GM18508 (cell line): ENCODE measurements around the gene UCHL1.

ENCODE experiments used
- ATAC-seq: cut with Tn5 transposase; IDR thresholded peaks from one replicate; pipeline ENCODE4 v1.9.1; 2021; ENCODE audit warnings: moderate number of reproducible peaks; ENCODE audit not compliant: insufficient read depth, unreplicated experiment

UCHL1 gene

DNA sequence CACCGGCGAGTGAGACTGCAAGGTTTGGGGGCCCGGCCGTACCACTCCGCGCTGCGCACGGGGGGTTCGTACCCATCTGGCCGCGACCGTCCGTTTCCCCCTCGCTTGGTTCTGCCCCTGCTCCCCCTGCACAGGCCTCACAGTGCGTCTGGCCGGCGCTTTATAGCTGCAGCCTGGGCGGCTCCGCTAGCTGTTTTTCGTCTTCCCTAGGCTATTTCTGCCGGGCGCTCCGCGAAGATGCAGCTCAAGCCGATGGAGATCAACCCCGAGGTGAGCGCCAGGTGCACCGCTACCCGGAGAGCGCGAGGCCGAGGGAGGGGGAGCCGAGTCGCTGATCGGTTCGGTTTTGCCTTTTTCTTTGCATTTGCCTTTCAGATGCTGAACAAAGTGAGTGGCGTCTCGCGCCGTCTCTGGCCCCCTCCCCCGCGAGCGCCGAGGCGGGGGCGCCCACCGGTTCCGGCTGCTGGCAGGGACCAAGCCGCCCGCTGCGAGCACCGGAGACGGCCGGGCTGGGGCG is at the start of gene UCHL1:
Gene UCHL1 (plus strand): TSS at position 189 of the 517 bp plus-strand sequence. CDS start 49 bp downstream, at position 238.
- ATAC-seq: no peak

DNA sequence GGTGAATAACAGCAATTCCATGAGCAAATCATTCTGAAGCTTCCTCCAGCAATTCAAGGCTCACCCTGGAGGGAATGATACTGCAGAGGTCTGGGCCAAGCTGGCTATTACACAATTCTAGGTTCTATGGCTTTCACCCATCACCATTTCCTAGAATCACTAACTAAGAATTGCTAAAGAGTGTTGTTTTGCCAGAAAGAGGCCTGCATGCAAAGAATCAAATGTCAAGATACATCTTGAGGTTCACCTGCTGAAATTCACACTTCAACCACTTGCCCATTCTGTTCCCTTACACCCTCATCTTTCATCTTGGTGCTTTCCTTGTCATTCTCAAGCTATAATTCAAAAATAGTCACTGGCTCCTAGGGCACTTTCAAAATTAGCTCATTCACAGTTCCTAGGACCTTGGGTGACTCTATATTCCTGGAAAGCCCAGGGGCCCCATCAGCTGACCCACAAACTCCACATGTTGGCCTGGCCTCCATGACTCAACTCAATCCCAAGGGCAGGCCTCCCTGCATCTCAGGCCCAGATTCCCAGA is 49.4 kb upstream of the UCHL1 start:
- no peak for ATAC-seq

DNA sequence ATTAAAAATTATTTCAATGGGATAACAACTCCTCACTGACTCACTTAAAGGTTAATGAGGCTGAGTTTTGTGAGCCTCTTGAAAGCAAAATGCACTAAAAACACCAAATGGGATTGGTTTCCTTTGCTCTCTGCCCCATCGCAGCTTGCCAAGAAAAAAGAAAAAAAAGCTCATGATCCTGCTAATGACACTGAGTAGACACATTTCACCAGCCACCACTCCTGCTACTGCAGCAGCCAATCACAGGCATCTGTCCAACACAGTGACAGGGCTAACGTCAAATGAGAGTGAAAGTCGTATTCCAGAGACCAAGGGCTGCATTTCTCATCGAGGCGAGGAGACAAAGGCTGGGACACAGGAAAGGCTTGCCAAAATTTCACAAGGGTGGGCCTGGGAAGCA is 47.5 kb upstream of the UCHL1 start:
- no peak for ATAC-seq

DNA sequence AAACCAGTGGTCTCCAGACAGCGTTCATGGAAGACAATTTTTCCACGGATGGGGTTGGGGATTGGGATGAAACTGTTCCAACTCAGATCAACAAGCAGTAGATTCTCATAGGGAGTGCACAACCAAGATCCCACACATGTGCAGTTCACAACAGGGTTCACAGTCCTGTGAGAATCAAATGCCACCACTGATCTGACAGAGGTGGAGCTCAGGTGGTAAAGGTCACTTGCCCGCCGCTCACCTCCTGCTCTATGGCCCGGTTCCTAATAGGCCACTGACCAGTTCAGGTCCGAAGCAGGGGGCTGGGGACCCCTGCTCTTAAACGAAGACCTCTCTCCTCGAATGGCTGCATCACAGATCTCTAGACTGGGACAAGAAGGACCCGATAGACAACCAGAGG is 46.8 kb upstream of the UCHL1 start:
- no peak for ATAC-seq

DNA sequence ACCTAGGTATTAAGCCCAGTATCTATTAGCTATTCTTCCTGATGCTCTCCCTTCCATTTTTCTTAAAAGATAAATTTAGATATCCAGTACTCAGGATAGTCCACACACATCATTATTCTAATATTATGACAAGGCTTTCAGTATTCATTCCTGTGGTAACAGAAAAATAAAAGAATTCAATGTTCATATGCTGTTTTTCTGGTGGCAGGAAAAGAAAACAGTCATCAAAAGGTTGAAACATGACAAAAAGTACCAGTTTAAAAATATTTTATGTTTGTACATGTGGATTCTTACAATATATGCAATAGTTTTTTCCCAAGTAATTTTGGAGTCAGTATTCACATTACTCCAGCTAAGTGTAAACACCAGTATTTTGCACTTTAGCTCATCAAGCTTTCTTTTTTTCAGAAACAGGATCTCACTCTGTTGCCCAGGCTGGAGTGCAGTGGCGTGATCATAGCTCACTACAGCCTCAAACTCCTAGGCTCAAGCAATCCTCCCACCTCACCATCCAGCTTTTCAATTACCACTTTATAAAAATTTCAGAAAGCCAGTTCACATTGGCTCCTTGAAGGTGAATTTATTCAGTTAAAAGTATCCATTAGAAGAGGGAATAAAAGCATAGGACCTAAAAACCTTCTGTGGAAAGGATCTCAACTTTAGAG is 44.6 kb upstream of the UCHL1 start:
- no peak for ATAC-seq

DNA sequence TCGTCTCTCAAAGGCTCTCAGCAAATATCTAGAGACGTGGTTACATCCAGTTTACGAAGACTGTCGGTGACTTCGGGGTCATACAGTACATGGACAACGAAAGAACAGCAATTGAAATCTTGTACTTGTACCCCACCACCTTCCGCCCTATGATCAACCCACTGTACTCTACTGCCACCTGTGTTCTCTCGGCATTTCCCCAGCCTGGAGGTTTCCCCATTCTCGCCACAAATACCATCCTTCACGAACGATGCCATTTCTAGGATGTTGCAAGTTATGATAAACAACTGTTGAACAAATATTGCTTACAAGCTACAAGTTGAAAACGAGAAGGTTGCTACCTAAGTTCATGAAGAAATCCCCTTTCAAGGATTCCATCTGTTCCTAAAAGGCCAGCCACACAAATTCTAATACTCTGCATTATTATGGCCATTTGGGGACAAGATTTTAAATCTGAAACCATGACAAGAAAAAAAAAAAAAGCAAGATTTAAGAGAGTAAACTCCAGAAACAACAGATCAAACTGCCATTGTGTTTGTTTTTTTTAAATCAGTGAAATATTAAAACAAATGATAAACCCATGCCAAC is 44.0 kb upstream of the UCHL1 start:
- no peak for ATAC-seq

DNA sequence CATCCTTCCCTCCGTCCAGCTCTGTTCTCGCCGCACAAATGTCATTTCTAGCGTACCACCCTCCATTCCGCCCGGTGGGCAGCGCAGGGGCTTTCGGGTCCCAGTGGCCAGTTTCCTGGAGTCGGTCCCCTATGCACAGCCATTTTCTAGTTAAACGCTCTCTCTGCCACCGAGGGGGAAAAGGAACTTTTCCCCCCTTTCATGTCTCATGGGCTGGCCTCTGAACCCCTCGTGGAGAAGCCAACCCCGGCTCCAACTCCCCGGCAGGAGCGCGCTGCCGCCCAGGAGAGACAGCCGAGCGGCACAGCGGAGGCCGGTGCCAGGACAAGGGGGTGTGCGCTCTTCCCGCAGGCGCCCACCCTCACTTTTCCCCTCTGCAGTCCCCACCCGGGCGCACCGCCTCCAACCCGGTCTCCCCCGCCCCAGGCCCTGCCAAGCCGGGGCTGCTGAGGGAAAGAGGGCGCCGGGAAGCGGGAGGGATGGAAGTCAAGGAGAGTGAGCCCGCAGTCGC is 43.0 kb upstream of the UCHL1 start:
- no peak for ATAC-seq

DNA sequence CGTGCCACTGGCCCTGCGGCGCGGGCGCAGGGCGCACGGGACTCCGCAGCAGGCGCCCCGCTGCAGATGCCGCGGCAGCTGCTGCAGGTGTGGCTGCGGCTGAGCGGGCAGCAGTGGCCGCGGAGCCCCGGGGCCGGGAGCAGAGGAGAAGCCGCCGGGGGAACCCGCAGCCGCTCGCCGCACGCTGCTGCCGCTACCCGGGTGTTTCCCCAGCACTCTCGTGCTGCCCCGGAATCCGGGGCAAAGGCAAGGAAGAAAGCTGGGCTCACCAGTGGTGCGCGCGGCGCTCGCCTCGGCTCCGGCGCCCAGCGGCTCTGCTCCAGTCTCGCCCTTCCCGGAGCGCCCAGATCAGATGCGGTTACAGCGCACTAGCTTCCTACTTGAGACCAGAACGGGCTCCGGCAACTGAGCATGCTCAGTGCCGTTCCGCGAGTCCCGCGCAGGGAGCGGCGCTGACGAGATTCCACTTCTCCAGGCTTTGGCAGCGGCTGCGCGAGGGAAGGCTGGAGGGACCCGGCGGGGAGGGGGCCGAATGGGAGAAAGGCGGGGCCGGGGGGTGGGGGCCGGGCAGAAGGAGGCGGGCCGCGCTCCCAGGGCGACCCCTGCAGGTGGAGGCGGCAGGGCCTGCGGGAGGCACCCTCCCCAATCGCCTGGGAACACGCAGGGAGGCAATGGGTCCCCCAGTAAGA is 42.4 kb upstream of the UCHL1 start, which contains the start of gene APBB2:
Gene APBB2 (minus strand): TSS at position 407 of the 689 bp plus-strand sequence. CDS start 181,288 bp downstream, outside the sequence.
- ATAC-seq: no peak

DNA sequence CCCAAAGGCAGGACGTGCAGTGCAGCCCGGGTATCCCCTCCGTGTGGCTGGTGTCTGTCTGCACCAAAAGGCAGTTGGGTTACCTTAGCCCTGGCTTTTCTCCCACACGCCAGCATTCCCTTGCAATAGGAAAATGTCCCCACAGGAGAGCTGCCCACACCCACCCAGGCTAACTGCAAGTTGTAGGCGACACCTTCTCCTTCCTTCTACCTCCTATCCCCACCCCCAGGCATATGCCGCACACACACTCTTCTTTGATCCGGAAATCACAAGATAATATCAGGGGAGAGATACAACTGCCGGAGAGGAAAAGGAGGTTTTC is 41.9 kb upstream of the UCHL1 start:
- no peak for ATAC-seq

DNA sequence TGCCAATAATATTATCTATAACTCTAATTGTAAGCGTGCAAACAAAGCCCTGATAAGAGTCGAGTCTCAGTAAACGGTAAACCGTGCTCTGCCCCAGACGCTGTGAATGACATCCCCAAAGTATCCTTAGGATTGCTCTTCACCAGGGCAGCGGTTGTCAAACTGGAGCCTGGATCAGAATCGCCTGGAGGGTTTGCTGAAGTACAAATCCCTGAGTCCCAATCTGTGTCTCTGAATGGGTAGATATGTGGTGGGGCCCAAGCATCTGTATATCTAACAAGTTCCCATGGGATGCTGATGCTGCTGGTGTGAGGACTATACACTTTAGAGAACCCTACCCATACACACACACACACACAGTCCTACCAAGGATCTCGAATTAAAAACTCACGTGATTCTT is 41.6 kb upstream of the UCHL1 start:
- ATAC-seq: no peak

DNA sequence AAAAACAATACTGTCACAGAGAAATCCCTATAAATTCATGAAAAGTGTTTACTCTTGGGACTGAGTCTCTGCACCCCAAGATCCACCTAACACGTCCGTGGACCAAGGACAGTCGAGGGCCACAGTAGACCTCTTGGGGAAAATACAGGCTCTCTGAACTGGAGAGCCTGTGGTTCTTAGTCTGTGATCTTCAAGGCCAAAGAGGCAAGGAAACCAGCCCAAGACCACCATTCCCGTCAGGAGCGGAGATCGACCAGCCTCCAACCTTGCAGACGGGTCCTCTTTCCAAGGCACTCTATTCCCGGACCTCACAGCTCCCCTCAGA is 40.8 kb upstream of the UCHL1 start:
- ATAC-seq: no peak

DNA sequence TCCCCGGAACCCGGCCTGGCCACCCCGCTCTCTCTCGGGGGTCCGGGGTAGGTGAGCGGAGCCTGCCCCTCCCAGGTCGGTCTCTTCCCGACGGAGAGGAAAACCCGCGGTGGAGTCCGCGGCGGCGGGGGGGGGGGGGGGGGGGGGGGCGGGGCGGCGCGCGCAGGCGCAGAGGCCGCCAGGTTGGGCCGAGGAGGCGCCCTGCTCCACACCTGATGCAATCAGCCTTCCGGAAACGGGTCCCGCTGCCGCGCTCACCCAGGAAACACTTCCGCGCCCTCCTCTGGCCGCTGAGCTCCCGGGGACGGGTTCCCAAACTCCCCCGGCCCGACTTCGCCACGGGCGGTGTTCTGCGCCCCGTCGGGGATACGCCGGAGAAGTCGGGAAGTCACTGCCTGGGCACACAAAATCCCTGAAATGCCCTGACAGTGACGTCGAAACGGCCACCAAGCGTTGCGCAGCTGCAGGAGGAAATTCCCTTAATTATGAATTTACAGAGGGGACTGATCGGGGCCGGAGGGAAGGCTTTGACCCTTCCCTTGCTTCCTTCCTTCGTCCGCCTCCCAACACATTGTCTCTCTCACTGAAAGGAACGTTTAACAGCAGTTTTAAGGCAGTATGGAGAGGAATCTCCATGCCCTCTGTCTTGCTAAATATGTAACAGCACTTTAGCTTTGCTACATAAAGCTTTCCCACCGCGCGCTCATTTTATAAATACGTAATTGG is 40.3 kb upstream of the UCHL1 start:
- peak; percentile 37 for ATAC-seq

DNA sequence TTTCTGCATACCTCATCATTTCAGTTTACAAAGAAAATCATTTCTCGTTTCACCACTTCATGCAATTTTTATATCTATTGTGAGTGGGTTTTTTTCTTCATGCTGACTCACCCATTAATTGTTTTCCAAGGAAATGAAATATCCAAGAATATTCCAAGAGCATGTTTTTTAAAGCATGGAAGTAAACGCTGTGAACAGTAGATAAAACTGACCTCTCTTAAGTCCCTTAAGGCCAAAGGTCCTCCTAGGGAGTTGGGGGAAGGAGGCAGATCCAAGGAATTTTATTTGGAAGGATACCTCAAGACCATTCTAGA is 39.8 kb upstream of the UCHL1 start:
- ATAC-seq: no peak

DNA sequence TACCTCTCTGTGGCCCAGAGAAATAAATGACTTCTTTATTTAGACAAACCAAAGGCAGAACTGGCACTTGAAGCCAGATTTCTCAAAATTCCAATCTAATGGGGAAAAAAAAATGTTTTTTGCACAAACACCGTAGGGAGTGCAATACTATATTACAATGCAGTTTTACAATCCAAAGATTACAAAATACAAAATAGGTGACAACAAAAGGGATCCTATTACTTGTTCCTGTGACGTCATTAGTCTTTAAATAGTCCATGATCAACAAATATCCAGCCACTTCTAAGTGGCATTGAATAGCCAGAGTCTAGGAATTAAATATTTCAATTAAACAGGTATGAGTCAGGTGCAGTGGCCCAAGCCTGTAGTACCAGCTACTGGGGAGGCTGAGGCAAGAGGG is 39.4 kb upstream of the UCHL1 start:
- no peak for ATAC-seq

DNA sequence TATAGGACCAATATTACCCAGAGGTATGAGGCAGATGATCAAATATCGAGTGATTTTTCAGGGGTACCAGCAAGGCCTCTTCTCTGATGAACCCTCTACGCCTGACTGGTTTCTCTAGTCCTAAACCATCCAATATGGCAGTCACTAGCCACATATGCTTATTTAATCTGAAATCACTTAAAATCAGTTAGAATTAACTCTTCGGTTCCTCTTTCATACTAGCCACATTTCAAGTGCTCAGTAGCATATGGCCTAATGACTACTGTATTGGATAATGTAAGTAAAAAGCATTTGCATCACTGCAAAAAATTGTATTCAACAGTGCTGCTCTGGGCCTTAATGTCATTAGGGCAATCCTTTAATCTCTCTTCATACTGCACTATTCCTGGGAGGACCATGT is 38.0 kb upstream of the UCHL1 start:
- ATAC-seq: no peak

DNA sequence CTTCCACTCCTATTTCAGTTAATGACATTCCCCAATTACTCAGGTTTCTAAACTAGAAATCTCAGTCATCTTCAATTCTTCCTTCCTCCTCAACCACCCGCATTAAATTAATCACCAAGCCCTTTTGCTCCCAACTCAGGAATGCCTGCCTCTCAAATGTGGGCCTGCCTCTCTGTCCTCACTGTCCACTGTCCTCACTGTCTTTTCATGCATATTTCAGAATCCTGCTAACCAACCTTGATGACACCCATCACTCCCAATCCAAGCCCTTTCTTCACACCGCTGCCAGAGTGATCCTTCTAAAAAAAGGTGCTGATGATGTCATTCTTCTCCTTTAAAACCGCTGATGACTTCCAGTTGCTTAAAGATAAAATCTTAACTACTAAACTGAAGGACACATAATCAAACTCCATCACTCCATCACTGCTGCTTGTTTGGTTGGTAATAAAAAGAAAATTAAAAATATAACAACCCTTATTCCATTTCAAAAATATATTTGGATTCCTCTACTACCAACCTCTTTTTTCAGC is 37.2 kb upstream of the UCHL1 start:
- ATAC-seq: no peak

DNA sequence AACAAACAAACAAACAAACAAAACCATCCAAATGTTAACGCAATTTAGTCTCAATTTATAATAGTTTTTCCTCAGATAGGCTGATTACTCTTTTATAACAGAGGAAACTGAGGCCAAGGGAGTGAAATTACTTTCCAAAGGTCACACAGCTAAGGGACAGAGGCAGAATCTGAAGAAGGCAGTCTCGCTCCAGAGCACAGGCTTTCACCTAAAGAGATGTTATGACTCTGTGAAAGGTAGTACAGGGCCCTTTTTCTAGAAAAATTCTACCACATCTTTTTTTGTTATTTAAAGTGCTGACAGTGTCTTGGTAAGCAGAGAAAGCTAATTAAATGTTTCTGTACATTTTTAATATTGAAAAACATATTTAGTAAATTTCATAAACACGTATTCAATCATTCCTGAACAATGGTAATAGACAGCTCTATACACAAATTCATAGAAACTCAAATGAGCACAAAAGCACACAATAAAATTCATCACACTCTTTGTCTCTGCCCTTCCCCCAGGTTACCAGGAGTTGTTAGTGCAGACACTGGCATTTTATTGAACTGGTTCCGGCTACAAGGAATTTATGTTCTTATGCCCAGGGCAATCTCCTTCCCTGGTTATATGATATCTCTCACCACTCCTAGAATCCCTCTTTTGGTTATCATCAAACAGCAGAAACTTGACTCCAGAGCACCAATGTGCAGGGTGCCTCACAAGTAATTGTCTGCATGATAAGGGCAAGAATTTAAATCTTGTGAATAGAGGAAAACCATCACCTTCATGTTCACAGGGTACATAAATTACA is 34.7 kb upstream of the UCHL1 start:
- no peak for ATAC-seq

DNA sequence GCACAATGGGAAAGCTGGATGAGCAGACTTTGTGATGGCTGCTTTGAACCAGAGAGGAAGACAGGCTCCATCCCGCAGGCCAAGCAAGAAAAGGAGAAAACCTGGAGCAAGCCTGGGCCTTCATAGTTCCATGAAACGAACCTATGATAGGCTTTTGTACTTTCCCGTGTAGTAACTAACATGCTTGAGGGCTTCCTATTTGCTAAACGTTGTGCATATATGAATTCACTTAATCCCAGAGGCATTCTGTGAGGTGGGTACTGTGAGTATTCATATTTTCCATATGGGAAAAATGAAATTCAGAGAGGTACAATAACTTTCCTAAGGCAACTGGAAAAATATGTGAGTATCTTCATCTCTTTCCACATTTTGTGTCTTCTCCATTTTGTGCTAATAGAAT is 28.8 kb upstream of the UCHL1 start:
- no peak for ATAC-seq

DNA sequence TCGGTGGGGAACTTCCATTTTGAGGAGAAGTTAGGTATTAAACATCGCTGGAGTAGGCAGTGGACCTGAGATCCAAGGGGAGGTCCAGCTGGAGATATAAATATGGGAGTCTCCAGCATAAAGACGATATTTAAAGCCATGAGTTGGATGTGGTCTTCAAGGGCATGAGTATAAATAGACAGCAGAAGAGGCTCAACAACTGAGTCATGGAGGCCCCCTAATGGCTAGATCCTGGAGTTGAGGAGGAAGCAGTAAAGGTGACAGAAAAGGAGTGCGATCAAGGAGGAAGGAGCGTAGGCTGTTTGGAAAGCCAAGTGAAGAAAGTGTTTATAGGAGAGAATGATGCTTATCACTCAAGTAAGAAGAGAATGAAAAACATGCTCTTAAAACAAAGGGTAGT is 24.3 kb upstream of the UCHL1 start:
- ATAC-seq: no peak

DNA sequence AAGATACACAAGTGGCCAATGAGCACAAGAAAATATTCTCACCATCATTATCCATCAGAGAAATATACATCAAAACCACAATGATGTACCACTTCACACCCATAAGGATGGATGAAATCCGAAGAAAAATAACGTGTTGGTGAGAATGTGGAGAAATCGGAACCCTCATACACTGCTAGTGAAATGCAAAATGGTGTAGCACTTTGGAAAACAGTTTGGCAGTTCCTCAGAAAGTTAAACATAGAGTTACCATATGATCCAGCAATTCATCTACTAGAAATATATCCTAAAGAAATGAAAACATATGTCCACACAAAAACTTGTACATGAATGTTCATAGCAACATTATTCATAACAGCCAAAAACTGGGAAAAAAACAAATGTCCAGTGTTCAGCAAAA is 23.9 kb upstream of the UCHL1 start:
- ATAC-seq: no peak
